Measurements from ENCODE around the gene ADAMTSL5. TPM values are rescaled to one million over a fixed set of nuclear protein-coding genes. Genes with fewer than 3 reads are reported as not detected.
"Not testable (repeated sequence)": the region's sequence is repeated elsewhere in the genome, so short reads cannot be mapped to it uniquely, and the experiment has no call there.

Gene ADAMTSL5
- total RNA-seq, 4 donors from 2014 or later: 2.6 to 3.7 (median 2.7) TPM; not detected in 1

DNA sequence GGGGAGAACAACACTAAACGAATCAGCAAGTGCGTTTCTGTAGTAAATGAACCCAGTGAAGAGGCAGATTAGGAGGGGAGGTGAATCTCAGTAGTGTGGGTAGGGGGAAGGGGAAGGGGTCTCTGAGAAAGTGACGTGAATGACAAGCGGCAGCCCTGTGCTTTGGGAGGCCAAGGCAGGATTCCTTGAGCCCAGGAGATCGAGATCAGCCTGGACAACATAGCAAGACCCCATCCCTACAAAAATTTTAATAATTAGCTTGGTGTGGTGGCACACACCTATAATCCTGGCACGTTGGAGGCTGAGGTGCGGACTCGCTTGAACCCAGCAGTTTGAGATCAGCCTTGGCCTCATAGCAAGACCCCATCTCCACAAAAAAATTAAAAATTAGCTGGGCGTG is 19.2 kb upstream of the ADAMTSL5 start:
- intact Hi-C loops (cut with DNase I; ENCODE audit: low total_unique reads): no loop called here
- H3K4me1 ChIP-seq: no peaks in the 10 kb centered on the region
- no peak for DNase-seq
- H3K36me3 ChIP-seq: no peaks in the 10 kb centered on the region
- no peak overlapping the region for H3K27ac ChIP-seq
- H3K9me3 ChIP-seq: no peaks in the 10 kb centered on the region
- peaks cover 18% of the 10 kb centered on the region for H3K27me3 ChIP-seq
- TF ChIP-seq EP300 (IDR thresholded peaks at IDR 0.05; ENCODE audit: low read depth) (no peak), POLR2AphosphoS5 (IDR thresholded peaks at IDR 0.05) (no peak), POLR2A (IDR thresholded peaks at IDR 0.05) (no peak)
- TF ChIP-seq, protein P1, sequence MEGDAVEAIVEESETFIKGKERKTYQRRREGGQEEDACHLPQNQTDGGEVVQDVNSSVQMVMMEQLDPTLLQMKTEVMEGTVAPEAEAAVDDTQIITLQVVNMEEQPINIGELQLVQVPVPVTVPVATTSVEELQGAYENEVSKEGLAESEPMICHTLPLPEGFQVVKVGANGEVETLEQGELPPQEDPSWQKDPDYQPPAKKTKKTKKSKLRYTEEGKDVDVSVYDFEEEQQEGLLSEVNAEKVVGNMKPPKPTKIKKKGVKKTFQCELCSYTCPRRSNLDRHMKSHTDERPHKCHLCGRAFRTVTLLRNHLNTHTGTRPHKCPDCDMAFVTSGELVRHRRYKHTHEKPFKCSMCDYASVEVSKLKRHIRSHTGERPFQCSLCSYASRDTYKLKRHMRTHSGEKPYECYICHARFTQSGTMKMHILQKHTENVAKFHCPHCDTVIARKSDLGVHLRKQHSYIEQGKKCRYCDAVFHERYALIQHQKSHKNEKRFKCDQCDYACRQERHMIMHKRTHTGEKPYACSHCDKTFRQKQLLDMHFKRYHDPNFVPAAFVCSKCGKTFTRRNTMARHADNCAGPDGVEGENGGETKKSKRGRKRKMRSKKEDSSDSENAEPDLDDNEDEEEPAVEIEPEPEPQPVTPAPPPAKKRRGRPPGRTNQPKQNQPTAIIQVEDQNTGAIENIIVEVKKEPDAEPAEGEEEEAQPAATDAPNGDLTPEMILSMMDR (IDR thresholded peaks at IDR 0.05): no peak
- WGBS, 2 donors (ENCODE audit: low coverage in 1 of 2): 76 to 100% methylated on average over 1 to 9 of the region's 9 CpGs
- in situ Hi-C loops (cut with MboI; ENCODE audit: low pct_ligation_motif_present in 1 of 4, low pct_unique_long_range_greater_than_20kb in 1 of 4, low sequenced_read_pairs in 3 of 4): loop anchor here (25.0 kb wide), 3 partner anchors 155 to 280 kb away; partner anchors contain the start of gene ATP8B3 (in 1 of the 4)
- H3K4me3 ChIP-seq: no peak overlapping the region

DNA sequence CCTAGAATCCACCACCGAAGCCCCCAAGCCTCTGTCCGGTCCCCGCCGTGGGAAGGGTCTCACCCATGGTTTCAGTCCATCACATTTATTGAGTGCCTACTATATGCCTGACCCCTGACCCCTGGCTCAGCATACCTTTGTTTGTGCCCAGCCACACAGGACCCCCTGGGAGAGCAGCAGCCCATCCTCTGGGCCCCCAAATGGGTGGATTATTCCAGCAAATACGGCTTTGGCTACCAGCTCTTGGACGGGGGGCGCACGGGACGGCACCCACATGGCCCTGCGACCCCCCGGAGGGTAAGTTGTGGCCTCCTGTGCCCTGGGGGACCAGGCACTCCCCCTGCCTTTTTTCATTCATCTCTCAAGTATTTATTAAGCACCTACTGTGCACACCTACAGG is 18.8 kb upstream of the ADAMTSL5 start:
- DNase-seq: no peak
- H3K27me3 ChIP-seq: peaks cover 22% of the 10 kb centered on the region
- H3K27ac ChIP-seq: no peak overlapping the region
- H3K4me3 ChIP-seq: no peak overlapping the region
- no peaks in the 10 kb centered on the region for H3K4me1 ChIP-seq
- no peaks in the 10 kb centered on the region for H3K36me3 ChIP-seq
- intact Hi-C loops (cut with DNase I; ENCODE audit: low total_unique reads): no loop called here
- no peaks in the 10 kb centered on the region for H3K9me3 ChIP-seq
- TF ChIP-seq POLR2A (IDR thresholded peaks at IDR 0.05) (no peak), EP300 (IDR thresholded peaks at IDR 0.05; ENCODE audit: low read depth) (no peak), POLR2AphosphoS5 (IDR thresholded peaks at IDR 0.05) (no peak)
- TF ChIP-seq, protein P1 (IDR thresholded peaks at IDR 0.05): no peak
- in situ Hi-C loops (cut with MboI; ENCODE audit: low pct_ligation_motif_present in 1 of 4, low pct_unique_long_range_greater_than_20kb in 1 of 4, low sequenced_read_pairs in 3 of 4): loop anchor here (25.0 kb wide), 3 partner anchors 156 to 281 kb away; partner anchors contain the start of gene ATP8B3 (in 1 of the 4)
- 88% methylated on average over 10 of the region's 11 CpGs; no CpG with 5 or more reads in 1 of the 2 donors for WGBS, 2 donors (ENCODE audit: low coverage in 1 of 2)

DNA sequence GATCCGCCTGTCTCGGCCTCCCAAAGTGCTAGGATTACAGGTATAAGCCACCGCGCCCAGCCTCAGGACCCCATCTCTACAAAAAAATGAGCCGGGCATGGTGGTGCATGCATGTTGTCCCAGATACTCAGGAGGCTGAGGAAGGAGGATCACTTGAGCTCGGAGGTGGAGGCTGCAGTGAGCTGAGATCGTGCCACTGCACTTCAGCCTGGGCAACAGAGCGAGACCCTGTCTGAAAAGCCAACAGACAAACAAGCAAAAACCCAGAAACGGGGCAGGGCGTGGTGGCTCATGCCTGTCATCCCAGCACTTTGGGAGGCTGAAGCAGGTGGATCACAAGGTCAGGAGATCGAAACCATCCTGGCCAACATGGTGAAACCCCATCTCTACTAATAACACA is 18.0 kb upstream of the ADAMTSL5 start:
- H3K9me3 ChIP-seq; H3K4me3 ChIP-seq; H3K4me1 ChIP-seq; DNase-seq; intact Hi-C loops (cut with DNase I; ENCODE audit: low total_unique reads); H3K36me3 ChIP-seq; H3K27ac ChIP-seq: not testable (repeated sequence)
- peaks cover 29% of the 10 kb centered on the region for H3K27me3 ChIP-seq
- in situ Hi-C loops (cut with MboI; ENCODE audit: low pct_ligation_motif_present in 1 of 4, low pct_unique_long_range_greater_than_20kb in 1 of 4, low sequenced_read_pairs in 3 of 4): loop anchor here (25.0 kb wide), 3 partner anchors 156 to 281 kb away; partner anchors contain the start of gene ATP8B3 (in 1 of the 4)
- WGBS, 2 donors (ENCODE audit: low coverage in 1 of 2): 83 to 86% methylated on average over 6 to 11 of the region's 11 CpGs

DNA sequence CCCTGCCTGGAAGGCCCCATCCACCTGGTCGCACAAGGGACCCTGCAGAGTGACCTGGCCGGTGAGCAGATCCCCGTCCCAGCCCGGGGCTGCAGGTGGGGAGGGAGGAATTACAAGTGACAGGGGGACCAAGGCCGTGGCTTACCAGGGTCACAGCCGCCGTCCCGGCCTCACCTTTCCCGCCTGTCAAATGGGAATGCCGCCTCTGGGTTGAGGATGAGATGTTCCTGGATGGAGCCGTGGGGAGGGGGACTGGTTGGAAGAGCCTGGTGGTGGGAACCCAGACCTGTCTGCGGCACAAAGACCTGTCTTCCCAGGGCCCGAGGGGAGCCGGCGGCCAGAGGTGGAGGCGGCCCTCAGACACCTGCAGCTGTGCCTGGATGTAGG is 16.6 kb upstream of the ADAMTSL5 start:
- in situ Hi-C loops (cut with MboI; ENCODE audit: low pct_ligation_motif_present in 1 of 4, low pct_unique_long_range_greater_than_20kb in 1 of 4, low sequenced_read_pairs in 3 of 4): loop anchor here (25.0 kb wide), 3 partner anchors 158 to 283 kb away; partner anchors contain the start of gene ATP8B3 (in 1 of the 4)
- H3K27me3 ChIP-seq: peaks cover 43% of the 10 kb centered on the region
- WGBS, 2 donors (ENCODE audit: low coverage in 1 of 2): 68 to 80% methylated on average over 5 to 12 of the region's 16 CpGs

More for the DNA sequence above, 16.6 kb upstream of the ADAMTSL5 start:
- Histone ChIP-seq H3K36me3 (no peaks in the 10 kb centered on the region), H3K27ac (no peak overlapping the region), H3K4me1 (no peaks in the 10 kb centered on the region), H3K4me3 (no peak overlapping the region), H3K9me3 (no peaks in the 10 kb centered on the region)
- no peak for DNase-seq
- no peak for TF ChIP-seq POLR2AphosphoS5 (IDR thresholded peaks at IDR 0.05)
- TF ChIP-seq EP300 (IDR thresholded peaks at IDR 0.05; ENCODE audit: low read depth): no peak
- TF ChIP-seq, protein P1 (IDR thresholded peaks at IDR 0.05): no peak
- no peak for TF ChIP-seq POLR2A (IDR thresholded peaks at IDR 0.05)
- intact Hi-C loops (cut with DNase I; ENCODE audit: low total_unique reads): no loop called here

Measured in transverse colon (tissue), 4 donors.